ENCODE results near the gene PIK3C2A. TPM values are rescaled to one million over a fixed set of nuclear protein-coding genes. Genes with fewer than 3 reads are reported as not detected.

The PIK3C2A gene
- total RNA-seq, 4 donors from 2014 or later = 8.8 to 21.0 (median 14.8) TPM

- TF ChIP-seq POLR2A (IDR thresholded peaks at IDR 0.05) = no peak
- TF ChIP-seq CTCF (IDR thresholded peaks at IDR 0.05 in 4 of 5, conservative IDR thresholded peaks at IDR 0.05 in 1 of 5) = no peak
- Histone ChIP-seq H3K36me3 (peaks cover 0 to 18% of the 10 kb centered on the region in 2 donors), H3K27me3 (no peaks in the 10 kb centered on the region), H3K4me3 (no peak overlapping the region), H3K4me1 (peaks cover 29 to 48% of the 10 kb centered on the region in 2 donors), H3K27ac (peak overlapping the region; percentile 48 to 57 (median 55)), H3K9me3 (no peaks in the 10 kb centered on the region)
- intact Hi-C loops (cut with DNase I; ENCODE audit: low total_unique reads) (no loop called here), in situ Hi-C loops (cut with MboI; ENCODE audit: low sequenced_read_pairs in 4 of 4) (no loop called here)
- DNase-seq = no peak
- ATAC-seq = peak; percentile 45 to 56
These were observed 43.2 kb downstream of the PIK3C2A start for GRCh38 chr11:17164361-17165246.

GRCh38 chr11:17163736-17164135, 44.0 kb downstream of the PIK3C2A start:
- Histone ChIP-seq H3K4me3 (no peak overlapping the region), H3K27ac (peak overlapping the region in 1 of 4 donors; percentile 31), H3K36me3 (peaks cover 0 to 14% of the 10 kb centered on the region in 2 donors), H3K4me1 (peaks cover 38 to 49% of the 10 kb centered on the region in 2 donors), H3K27me3 (no peaks in the 10 kb centered on the region), H3K9me3 (no peaks in the 10 kb centered on the region)
- in situ Hi-C loops (cut with MboI; ENCODE audit: low sequenced_read_pairs in 4 of 4) (no loop called here), intact Hi-C loops (cut with DNase I; ENCODE audit: low total_unique reads) (no loop called here)
- no peak for DNase-seq
- TF ChIP-seq POLR2A (IDR thresholded peaks at IDR 0.05) (no peak), CTCF (IDR thresholded peaks at IDR 0.05 in 4 of 5, conservative IDR thresholded peaks at IDR 0.05 in 1 of 5) (no peak)
- ATAC-seq = no peak

- DNase-seq (no peak), ATAC-seq (no peak)
- in situ Hi-C loops (cut with MboI; ENCODE audit: low sequenced_read_pairs in 4 of 4) = no loop called here
- H3K36me3 ChIP-seq = peaks cover 0 to 9% of the 10 kb centered on the region in 2 donors
- no peak overlapping the region for H3K4me3 ChIP-seq
- H3K27ac ChIP-seq = no peak overlapping the region
- H3K27me3 ChIP-seq = no peaks in the 10 kb centered on the region
- intact Hi-C loops (cut with DNase I; ENCODE audit: low total_unique reads) = no loop called here
- TF ChIP-seq POLR2A (IDR thresholded peaks at IDR 0.05) = no peak
- no peak for TF ChIP-seq CTCF (IDR thresholded peaks at IDR 0.05 in 4 of 5, conservative IDR thresholded peaks at IDR 0.05 in 1 of 5)
- H3K9me3 ChIP-seq = no peaks in the 10 kb centered on the region
- H3K4me1 ChIP-seq = peaks cover 42 to 49% of the 10 kb centered on the region in 2 donors
These were observed 44.5 kb downstream of the PIK3C2A start for GRCh38 chr11:17163291-17163690.

- H3K27me3 ChIP-seq = no peaks in the 10 kb centered on the region
- in situ Hi-C loops (cut with MboI; ENCODE audit: low sequenced_read_pairs in 4 of 4) (no loop called here), intact Hi-C loops (cut with DNase I; ENCODE audit: low total_unique reads) (no loop called here)
- H3K9me3 ChIP-seq = no peaks in the 10 kb centered on the region
- H3K4me1 ChIP-seq = peaks cover 42 to 49% of the 10 kb centered on the region in 2 donors
- DNase-seq (no peak), ATAC-seq (no peak)
- H3K27ac ChIP-seq = no peak overlapping the region
- TF ChIP-seq CTCF (IDR thresholded peaks at IDR 0.05 in 4 of 5, conservative IDR thresholded peaks at IDR 0.05 in 1 of 5) (no peak), POLR2A (IDR thresholded peaks at IDR 0.05) (no peak)
- no peak overlapping the region for H3K4me3 ChIP-seq
- peaks cover 0 to 3% of the 10 kb centered on the region in 2 donors for H3K36me3 ChIP-seq
These were observed 45.4 kb downstream of the PIK3C2A start for GRCh38 chr11:17162376-17162775.

All from gastrocnemius medialis (tissue), 4 donors.